Stimulated activated CD4-positive, alpha-beta T cell treated with anti-CD3 and anti-CD28 coated beads, Interleukin-1b, Interleukin-23, amount 100 ng/mL, for 1 hour (primary cell): ENCODE measurements around the gene MAPKAP1.

Source experiments
- DNase-seq, 2 donors: peaks; one replicate each; pipeline ENCODE4 v3.0.0-alpha.2; 2020; ENCODE audit warnings: low read depth in 2 of 2

Gene MAPKAP1

GRCh38 chr9:125483697-125484096 lies 223.3 kb downstream of the MAPKAP1 start:
- DNase-seq: no peak

DNA sequence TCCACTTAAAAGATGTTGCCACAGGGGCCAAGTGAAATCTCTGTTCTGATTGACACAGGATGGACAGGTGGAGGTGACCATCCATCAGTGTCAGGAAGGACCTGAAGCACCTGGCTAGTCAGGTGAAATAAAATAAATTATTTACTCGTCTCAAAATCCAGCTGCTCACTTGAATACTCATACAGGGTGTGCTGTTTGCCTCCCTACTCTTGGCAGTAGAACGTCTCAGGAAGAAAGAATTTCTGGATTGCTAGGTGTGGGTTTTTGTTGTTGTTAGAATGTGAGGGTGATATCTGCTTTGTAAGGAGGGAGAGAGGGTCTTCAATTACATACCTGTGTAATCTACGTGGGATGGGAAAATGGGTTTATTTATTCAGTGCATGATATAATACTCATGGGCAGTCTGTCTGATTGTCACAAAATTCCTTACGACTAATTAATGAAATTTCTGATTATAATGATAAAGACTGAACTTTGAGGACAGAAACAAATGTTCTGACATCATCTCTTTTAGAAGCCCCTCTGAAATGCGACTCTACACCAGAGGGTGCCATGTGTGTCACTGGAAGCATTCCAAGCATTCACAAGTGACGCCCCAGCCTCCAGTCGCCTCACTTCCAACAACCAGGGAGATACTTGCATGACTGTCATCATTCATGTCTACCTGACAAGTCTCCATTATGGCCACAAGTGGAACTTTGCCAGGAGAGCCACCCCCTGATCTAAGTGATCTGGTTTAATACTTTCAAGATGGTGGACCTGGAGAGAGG lies 227.0 kb downstream of the MAPKAP1 start:
- no peak for DNase-seq

- DNase-seq: no peak
Measured at GRCh38 chr9:125477089-125477544, 229.9 kb downstream of the MAPKAP1 start.

DNA sequence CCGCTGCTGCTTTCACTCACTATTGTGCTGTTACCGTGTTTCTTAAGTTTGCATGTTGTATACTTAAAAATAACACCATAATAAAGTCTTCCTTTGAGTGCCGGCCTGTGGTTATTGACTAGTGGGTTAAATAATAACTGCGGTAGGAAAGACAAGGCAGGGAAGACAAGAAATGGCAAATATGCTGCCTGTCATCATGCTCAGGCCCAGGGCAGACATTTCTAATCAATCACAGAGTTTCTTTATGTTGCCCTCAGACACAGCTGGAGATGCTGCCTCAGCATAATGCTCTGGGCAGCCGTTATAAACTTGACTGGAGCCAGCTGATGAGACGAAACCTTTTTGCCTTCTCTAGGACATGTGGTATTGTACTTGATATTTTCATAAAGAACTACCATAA lies 230.4 kb downstream of the MAPKAP1 start:
- DNase-seq: no peak

- no peak for DNase-seq
Measured at GRCh38 chr9:125475385-125475784, 231.6 kb downstream of the MAPKAP1 start.

- no peak for DNase-seq
Measured at GRCh38 chr9:125472926-125473701, 233.9 kb downstream of the MAPKAP1 start.

- no peak for DNase-seq
Measured at GRCh38 chr9:125472562-125472925, 234.5 kb downstream of the MAPKAP1 start.

- no peak for DNase-seq
Measured at GRCh38 chr9:125470767-125471580, 236.0 kb downstream of the MAPKAP1 start.

DNA sequence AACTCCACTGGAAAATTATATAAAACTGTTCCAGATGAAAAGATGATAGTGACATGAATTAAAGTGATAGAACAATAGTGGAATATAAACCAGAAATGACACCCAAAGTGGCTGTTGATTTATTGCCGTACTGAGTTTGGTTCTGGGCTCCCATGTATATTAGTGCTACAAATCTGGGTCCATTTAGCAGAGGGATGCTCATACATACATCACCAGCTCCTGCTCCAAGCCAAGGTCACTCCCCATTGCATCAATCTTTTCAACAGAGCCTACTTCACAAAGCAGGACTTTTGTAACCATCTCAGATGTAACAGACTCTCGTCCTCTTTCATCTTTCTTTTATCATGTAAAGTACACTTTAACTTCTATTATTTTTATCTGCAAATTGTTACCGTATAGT lies 236.8 kb downstream of the MAPKAP1 start:
- no peak for DNase-seq

DNA sequence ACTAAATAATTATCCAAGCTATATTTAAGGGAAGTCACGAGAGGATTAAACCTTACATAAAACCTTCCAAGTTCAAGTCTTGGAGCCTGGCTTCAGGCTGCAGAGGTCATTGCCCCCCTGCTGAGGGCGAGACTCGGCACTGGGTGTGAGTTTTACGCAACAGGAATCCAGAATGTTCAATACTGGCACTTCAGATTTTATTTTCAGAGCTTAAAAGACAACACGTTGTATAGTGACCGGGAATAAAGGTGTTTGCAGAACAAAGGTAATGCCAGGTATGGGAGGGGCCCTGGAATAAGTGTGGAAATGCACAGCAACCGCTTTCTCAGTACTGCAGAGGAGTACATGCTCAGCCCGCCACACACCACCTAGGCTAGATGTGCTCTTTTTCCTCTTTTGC lies 238.4 kb downstream of the MAPKAP1 start:
- DNase-seq: no peak

- no peak for DNase-seq
Measured at GRCh38 chr9:125467116-125467740, 239.8 kb downstream of the MAPKAP1 start.

- DNase-seq: no peak
Measured at GRCh38 chr9:125466411-125466810, 240.6 kb downstream of the MAPKAP1 start.

- DNase-seq: no peak
Measured at GRCh38 chr9:125464591-125465385, 242.2 kb downstream of the MAPKAP1 start.

DNA sequence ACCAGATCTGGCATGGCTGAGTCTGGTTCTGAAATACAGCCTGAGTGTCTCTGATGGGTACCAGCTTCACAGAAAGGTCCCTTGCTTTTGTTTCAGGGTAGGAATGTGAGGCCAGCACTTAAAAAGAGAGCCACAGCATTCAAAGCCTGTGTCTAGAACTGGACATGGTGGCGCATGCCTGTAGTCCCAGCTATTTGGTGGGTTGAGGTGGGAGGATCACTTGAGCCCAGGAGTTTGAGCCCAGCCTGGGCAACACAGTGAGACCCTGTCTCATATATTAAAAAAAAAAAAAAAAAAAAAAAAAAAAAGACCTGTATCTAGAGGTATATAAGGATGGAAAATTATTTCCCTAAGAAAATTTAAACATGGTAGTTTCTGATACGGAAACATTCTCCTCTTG lies 243.1 kb downstream of the MAPKAP1 start:
- DNase-seq: no peak

DNA sequence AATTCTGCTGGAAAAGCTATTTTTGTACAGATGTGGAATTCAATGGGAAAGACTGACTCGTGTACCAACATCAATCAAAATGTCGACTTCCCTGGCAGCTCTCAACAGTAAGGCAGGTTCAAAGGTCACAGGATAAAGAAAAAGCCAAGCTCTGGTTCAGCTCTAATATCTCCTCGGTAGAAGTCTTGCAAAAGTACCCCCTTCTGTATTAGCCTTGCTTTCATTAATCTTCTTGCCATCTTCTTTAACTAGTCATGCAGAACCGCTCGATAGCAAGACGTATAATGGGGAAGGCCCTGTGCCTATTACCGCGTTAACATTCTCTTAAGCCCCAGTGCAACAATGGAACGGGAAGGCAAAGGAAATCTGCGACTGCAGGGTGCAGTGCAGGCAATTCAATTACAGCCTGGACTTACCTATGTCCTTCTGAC lies 244.1 kb downstream of the MAPKAP1 start:
- no peak for DNase-seq

DNA sequence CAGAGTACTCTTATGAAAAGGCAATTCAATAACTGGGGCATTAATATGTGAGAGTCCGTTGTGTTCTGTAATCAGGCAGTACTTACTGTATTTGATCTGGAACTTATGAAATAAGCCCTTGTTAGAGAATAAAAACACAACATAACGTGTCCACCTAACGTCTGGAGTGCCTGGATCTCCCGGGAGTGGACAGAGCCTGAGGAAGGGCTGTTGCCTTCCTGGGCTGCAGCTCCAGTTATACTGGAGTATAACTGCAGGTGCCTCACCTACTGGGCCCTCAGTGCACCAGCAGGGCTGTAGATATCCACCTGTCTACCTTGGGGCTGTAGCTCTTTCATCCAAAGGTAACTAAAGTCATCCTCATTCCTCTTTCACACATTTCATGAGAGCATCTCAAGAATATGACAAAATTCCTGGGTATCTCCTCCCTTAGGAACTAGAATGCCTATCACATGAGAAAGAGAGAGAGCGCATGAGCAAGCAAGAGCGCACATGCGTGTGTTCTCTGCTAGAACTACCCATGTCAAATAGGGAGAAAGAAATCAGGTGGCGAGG lies 245.3 kb downstream of the MAPKAP1 start:
- DNase-seq: no peak

- DNase-seq: no peak
Measured at GRCh38 chr9:125460883-125461635, 245.9 kb downstream of the MAPKAP1 start.

DNA sequence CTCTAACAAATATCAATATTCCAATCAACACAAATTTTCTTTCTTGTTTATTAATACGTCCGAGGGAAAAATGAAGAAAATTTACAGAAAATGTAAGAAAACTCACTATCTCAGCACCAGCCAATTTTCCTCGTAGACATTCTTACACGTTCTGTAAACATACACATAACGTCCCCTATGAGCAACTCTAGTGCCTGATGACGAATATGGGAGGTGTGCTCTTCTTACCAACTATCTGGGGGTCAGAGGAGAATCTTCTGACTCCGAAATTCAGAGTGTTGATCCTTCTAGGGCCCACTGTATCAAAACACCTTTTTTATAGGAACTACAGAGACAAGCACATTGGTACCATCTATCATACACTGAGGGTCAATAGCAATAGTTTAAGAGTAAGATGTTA lies 246.7 kb downstream of the MAPKAP1 start:
- no peak for DNase-seq

DNA sequence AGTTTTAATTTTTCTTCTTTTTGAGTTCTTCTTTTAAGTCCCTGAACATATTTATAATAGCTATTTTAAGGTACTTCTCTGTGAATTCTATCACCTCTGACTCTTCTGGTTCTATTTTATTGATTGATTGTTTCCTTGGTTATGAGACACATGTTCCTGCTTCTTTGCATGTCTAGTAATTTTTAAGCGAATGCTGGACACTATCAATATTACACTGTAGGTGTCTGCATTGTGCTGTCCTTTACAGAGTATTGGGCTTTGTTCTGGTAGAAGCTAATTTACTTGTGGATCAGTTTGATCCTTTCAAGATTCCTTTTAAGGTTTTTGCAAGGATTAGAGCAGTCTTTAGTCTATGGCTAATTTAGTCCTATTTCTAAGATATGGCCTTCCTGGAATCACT lies 249.7 kb downstream of the MAPKAP1 start:
- DNase-seq: no peak

DNA sequence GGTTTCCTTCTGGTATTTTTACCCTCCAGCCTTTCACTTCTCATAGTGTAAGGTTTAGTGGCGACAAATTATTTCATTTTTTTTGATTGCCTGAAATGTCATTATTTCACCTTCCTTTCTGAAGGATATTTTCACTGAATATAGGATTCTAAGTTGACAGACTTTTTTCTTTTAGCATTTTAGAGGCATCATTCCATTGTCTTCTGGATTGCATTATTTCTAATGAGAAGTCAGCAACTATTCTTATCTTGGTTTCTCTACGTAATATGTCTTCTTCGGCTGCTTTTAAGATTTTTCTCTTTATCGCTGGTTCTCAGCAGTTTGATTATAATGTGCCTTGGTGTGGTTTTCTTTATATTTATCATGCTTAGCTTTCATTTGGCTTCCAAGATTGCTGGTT lies 251.1 kb downstream of the MAPKAP1 start:
- no peak for DNase-seq
